Muscle layer of colon (tissue), 2 donors: Measurements from ENCODE around the gene MYO16.
"Not testable (repeated sequence)": the region's sequence is repeated elsewhere in the genome, so short reads cannot be mapped to it uniquely, and the experiment has no call there.

Experiments used
- H3K27ac ChIP-seq: one replicate; pipeline ENCODE4 v1.7.0; 2013; ENCODE audit warnings: low read depth, mild to moderate bottlenecking, low read length, moderate library complexity
- H3K27me3 ChIP-seq, 2 donors: one replicate each; pipeline ENCODE4 v1.7.0; 2013; ENCODE audit warnings: low read length in 2 of 2, mild to moderate bottlenecking in 2 of 2; ENCODE audit not compliant: insufficient read depth in 2 of 2, control insufficient read depth in 1 of 2
- H3K36me3 ChIP-seq: one replicate; pipeline ENCODE4 v1.7.0; 2013; ENCODE audit warnings: mild to moderate bottlenecking, low read length; ENCODE audit not compliant: insufficient read depth
- H3K4me1 ChIP-seq: one replicate; pipeline ENCODE4 v1.7.0; 2013; ENCODE audit warnings: mild to moderate bottlenecking, low read length; ENCODE audit not compliant: insufficient read depth
- H3K4me3 ChIP-seq, 2 donors: one replicate each; pipeline ENCODE4 v1.7.0; 2013; ENCODE audit warnings: low read length in 2 of 2, low read depth in 1 of 2, mild to moderate bottlenecking in 1 of 2, moderate library complexity in 1 of 2
- H3K9ac ChIP-seq: one replicate; pipeline ENCODE4 v1.7.0; 2013; ENCODE audit warnings: low read length
- H3K9me3 ChIP-seq: one replicate; pipeline ENCODE4 v1.7.0; 2013; ENCODE audit warnings: mild to moderate bottlenecking, low read length
- donor health status: abdominal sarcoma.
- donor health status: Adenocarcinoma of cecum.

Gene MYO16

GRCh38 chr13:108964606-108965005 lies 335.2 kb downstream of the MYO16 start:
- H3K4me3 ChIP-seq, result no peak overlapping the region
- no peak overlapping the region for H3K27ac ChIP-seq
- H3K9me3 ChIP-seq, result no peaks in the 10 kb centered on the region
- no peaks in the 10 kb centered on the region for H3K4me1 ChIP-seq
- H3K27me3 ChIP-seq, result no peaks in the 10 kb centered on the region
- no peak overlapping the region for H3K9ac ChIP-seq
- no peaks in the 10 kb centered on the region for H3K36me3 ChIP-seq

GRCh38 chr13:108967371-108967770 lies 338.0 kb downstream of the MYO16 start:
- no peak overlapping the region for H3K9ac ChIP-seq
- no peak overlapping the region for H3K4me3 ChIP-seq
- H3K36me3 ChIP-seq, result no peaks in the 10 kb centered on the region
- no peaks in the 10 kb centered on the region for H3K27me3 ChIP-seq
- H3K27ac ChIP-seq, result no peak overlapping the region
- no peaks in the 10 kb centered on the region for H3K4me1 ChIP-seq
- no peaks in the 10 kb centered on the region for H3K9me3 ChIP-seq

- no peak overlapping the region for H3K4me3 ChIP-seq
- no peaks in the 10 kb centered on the region for H3K27me3 ChIP-seq
- H3K9ac ChIP-seq, result no peak overlapping the region
- H3K9me3 ChIP-seq, result no peaks in the 10 kb centered on the region
- H3K36me3 ChIP-seq, result no peaks in the 10 kb centered on the region
- H3K27ac ChIP-seq, result no peak overlapping the region
- H3K4me1 ChIP-seq, result no peaks in the 10 kb centered on the region
These were observed 339.2 kb downstream of the MYO16 start for GRCh38 chr13:108968566-108968965.

- Histone ChIP-seq H3K9me3 (no peaks in the 10 kb centered on the region), H3K9ac (no peak overlapping the region), H3K4me1 (no peaks in the 10 kb centered on the region), H3K4me3 (no peak overlapping the region), H3K27ac (no peak overlapping the region), H3K27me3 (no peaks in the 10 kb centered on the region), H3K36me3 (no peaks in the 10 kb centered on the region)
These were observed 345.3 kb downstream of the MYO16 start for GRCh38 chr13:108974686-108975085.

GRCh38 chr13:108980237-108980636 lies 350.8 kb downstream of the MYO16 start:
- Histone ChIP-seq H3K9me3 (no peaks in the 10 kb centered on the region), H3K27me3 (no peaks in the 10 kb centered on the region), H3K4me1 (no peaks in the 10 kb centered on the region), H3K9ac (no peak overlapping the region), H3K36me3 (no peaks in the 10 kb centered on the region), H3K4me3 (no peak overlapping the region), H3K27ac (no peak overlapping the region)

- Histone ChIP-seq H3K27ac (no peak overlapping the region), H3K9me3 (no peaks in the 10 kb centered on the region), H3K9ac (no peak overlapping the region), H3K4me1 (no peaks in the 10 kb centered on the region), H3K27me3 (no peaks in the 10 kb centered on the region), H3K36me3 (no peaks in the 10 kb centered on the region), H3K4me3 (no peak overlapping the region)
These were observed 352.0 kb downstream of the MYO16 start for GRCh38 chr13:108981407-108981806.

GRCh38 chr13:108983273-108983672 lies 353.9 kb downstream of the MYO16 start:
- Histone ChIP-seq H3K9me3 (no peaks in the 10 kb centered on the region), H3K27ac (no peak overlapping the region), H3K36me3 (no peaks in the 10 kb centered on the region), H3K4me1 (no peaks in the 10 kb centered on the region), H3K9ac (no peak overlapping the region), H3K27me3 (no peaks in the 10 kb centered on the region), H3K4me3 (no peak overlapping the region)

GRCh38 chr13:108984251-108984920 lies 355.0 kb downstream of the MYO16 start:
- Histone ChIP-seq H3K9me3 (no peaks in the 10 kb centered on the region), H3K27ac (no peak overlapping the region), H3K4me1 (no peaks in the 10 kb centered on the region), H3K27me3 (no peaks in the 10 kb centered on the region), H3K9ac (no peak overlapping the region), H3K36me3 (no peaks in the 10 kb centered on the region), H3K4me3 (no peak overlapping the region)

- no peak overlapping the region for H3K9ac ChIP-seq
- no peak overlapping the region for H3K27ac ChIP-seq
- no peaks in the 10 kb centered on the region for H3K27me3 ChIP-seq
- no peak overlapping the region for H3K4me3 ChIP-seq
- H3K4me1 ChIP-seq, result no peaks in the 10 kb centered on the region
- H3K9me3 ChIP-seq, result no peaks in the 10 kb centered on the region
- H3K36me3 ChIP-seq, result no peaks in the 10 kb centered on the region
These were observed 355.8 kb downstream of the MYO16 start for GRCh38 chr13:108985166-108985565.

GRCh38 chr13:108987517-108987916 lies 358.1 kb downstream of the MYO16 start:
- H3K27ac ChIP-seq, result no peak overlapping the region
- H3K36me3 ChIP-seq, result no peaks in the 10 kb centered on the region
- no peaks in the 10 kb centered on the region for H3K4me1 ChIP-seq
- no peaks in the 10 kb centered on the region for H3K27me3 ChIP-seq
- no peak overlapping the region for H3K9ac ChIP-seq
- H3K4me3 ChIP-seq, result no peak overlapping the region
- H3K9me3 ChIP-seq, result no peaks in the 10 kb centered on the region

- H3K36me3 ChIP-seq, result no peaks in the 10 kb centered on the region
- H3K27me3 ChIP-seq, result no peaks in the 10 kb centered on the region
- no peak overlapping the region for H3K4me3 ChIP-seq
- no peak overlapping the region for H3K9ac ChIP-seq
- no peaks in the 10 kb centered on the region for H3K4me1 ChIP-seq
- H3K27ac ChIP-seq, result no peak overlapping the region
- H3K9me3 ChIP-seq, result no peaks in the 10 kb centered on the region
These were observed 358.5 kb downstream of the MYO16 start for GRCh38 chr13:108987944-108988343.

GRCh38 chr13:108991416-108991815 lies 362.0 kb downstream of the MYO16 start:
- H3K9ac ChIP-seq, H3K4me3 ChIP-seq, H3K4me1 ChIP-seq, H3K9me3 ChIP-seq, H3K27me3 ChIP-seq, H3K36me3 ChIP-seq, H3K27ac ChIP-seq: not testable (repeated sequence)
